HL-60 (cell line): Measurements from ENCODE around the gene SGCE.

Experiments
- DNase-seq, 2 experiments: peaks; one replicate each; pipeline ENCODE4 v3.0.0-alpha.2; 2010 to 2020; ENCODE audit warnings: low read depth in 1 of 2, low spot score in 1 of 2
- H3K27ac ChIP-seq: fragments of 250-450 bp; sonication (Bioruptor Pico); replicated peaks from 2 replicates; pipeline ENCODE4 v1.5.1; 2020; ENCODE audit warnings: mild to moderate bottlenecking, moderate library complexity
- H3K27me3 ChIP-seq: fragments of 250-450 bp; sonication (Bioruptor Pico); 2 replicates; pipeline ENCODE4 v1.5.1; 2021; ENCODE audit warnings: mild to moderate bottlenecking, moderate library complexity; ENCODE audit not compliant: insufficient read depth, poor library complexity, severe bottlenecking
- H3K4me3 ChIP-seq: replicated peaks from 2 replicates; pipeline ENCODE4 v1.5.1; 2011; ENCODE audit warnings: mild to moderate bottlenecking, control low read depth, low read length; ENCODE audit not compliant: insufficient read depth
- CTCF ChIP-seq: IDR thresholded peaks from one replicate; pipeline ENCODE4 v1.5.1; 2011; ENCODE audit warnings: low read length, control low read depth, inconsistent platforms; ENCODE audit not compliant: insufficient read depth
- GABPA ChIP-seq: IDR thresholded peaks from 2 replicates; pipeline ENCODE4 v1.6.1; 2012; ENCODE audit warnings: low read depth
- POLR2AphosphoS5 ChIP-seq: IDR thresholded peaks from 2 replicates; pipeline ENCODE4 v1.6.1; 2012; ENCODE audit warnings: low read depth
- SPI1 ChIP-seq: IDR thresholded peaks from 2 replicates; pipeline ENCODE4 v1.6.1; 2012; ENCODE audit warnings: low read depth, mild to moderate bottlenecking, borderline replicate concordance
- TF ChIP-seq, protein P1 (sequence below): IDR thresholded peaks from 2 replicates; pipeline ENCODE4 v1.6.1; 2012; ENCODE audit warnings: low read depth; ENCODE audit not compliant: insufficient replicate concordance

Gene SGCE

DNA sequence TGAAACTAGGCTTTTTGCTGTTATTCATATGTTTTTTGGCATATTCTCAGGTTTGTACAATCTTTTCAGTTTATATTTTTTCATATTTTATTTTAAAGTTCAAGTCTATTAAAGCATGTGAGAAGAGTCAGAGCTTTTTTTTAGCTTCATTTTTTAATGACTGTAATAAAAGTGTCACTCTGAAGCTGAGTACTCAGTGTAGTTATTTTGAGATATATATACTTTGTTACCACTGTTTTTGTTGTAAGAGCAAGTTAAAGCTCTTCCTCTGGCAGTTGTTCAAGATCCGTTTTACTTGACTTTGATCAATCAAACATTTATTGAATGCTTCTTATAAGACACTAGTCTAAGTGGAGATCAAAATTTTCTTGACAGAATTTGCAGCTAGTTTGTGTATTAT is 108.8 kb downstream of the SGCE start:
- no peak for DNase-seq
- TF ChIP-seq, protein P1, sequence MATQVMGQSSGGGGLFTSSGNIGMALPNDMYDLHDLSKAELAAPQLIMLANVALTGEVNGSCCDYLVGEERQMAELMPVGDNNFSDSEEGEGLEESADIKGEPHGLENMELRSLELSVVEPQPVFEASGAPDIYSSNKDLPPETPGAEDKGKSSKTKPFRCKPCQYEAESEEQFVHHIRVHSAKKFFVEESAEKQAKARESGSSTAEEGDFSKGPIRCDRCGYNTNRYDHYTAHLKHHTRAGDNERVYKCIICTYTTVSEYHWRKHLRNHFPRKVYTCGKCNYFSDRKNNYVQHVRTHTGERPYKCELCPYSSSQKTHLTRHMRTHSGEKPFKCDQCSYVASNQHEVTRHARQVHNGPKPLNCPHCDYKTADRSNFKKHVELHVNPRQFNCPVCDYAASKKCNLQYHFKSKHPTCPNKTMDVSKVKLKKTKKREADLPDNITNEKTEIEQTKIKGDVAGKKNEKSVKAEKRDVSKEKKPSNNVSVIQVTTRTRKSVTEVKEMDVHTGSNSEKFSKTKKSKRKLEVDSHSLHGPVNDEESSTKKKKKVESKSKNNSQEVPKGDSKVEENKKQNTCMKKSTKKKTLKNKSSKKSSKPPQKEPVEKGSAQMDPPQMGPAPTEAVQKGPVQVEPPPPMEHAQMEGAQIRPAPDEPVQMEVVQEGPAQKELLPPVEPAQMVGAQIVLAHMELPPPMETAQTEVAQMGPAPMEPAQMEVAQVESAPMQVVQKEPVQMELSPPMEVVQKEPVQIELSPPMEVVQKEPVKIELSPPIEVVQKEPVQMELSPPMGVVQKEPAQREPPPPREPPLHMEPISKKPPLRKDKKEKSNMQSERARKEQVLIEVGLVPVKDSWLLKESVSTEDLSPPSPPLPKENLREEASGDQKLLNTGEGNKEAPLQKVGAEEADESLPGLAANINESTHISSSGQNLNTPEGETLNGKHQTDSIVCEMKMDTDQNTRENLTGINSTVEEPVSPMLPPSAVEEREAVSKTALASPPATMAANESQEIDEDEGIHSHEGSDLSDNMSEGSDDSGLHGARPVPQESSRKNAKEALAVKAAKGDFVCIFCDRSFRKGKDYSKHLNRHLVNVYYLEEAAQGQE: no peak
- TF ChIP-seq CTCF (no peak), GABPA (no peak), POLR2AphosphoS5 (no peak), SPI1 (no peak)
- H3K4me3 ChIP-seq: no peak overlapping the region
- H3K27ac ChIP-seq: no peak overlapping the region
- no peaks in the 10 kb centered on the region for H3K27me3 ChIP-seq

- TF ChIP-seq POLR2AphosphoS5 (no peak), SPI1 (no peak), CTCF (no peak), GABPA (no peak)
- TF ChIP-seq, protein P1: no peak
- DNase-seq: no peak
Observed at GRCh38 chr7:94540428-94540827, 115.5 kb downstream of the SGCE start.

More at GRCh38 chr7:94540428-94540827, 115.5 kb downstream of the SGCE start:
- Histone ChIP-seq H3K4me3 (no peak overlapping the region), H3K27me3 (no peaks in the 10 kb centered on the region), H3K27ac (no peak overlapping the region)
